HepG2 (cell line): ENCODE results near the gene NECAB2. TPM values are rescaled to one million over a fixed set of nuclear protein-coding genes. Genes with fewer than 3 reads are reported as not detected.

Experiments
- ARNTL ChIP-seq: sonication (generic); formaldehyde crosslinking; IDR thresholded peaks from 2 replicates; pipeline ENCODE4 v1.4.0; 2020; ENCODE audit warnings: mild to moderate bottlenecking, missing genetic modification reagents
- CBX1 ChIP-seq: IDR thresholded peaks from one replicate; pipeline ENCODE4 v1.6.1; 2016; ENCODE audit warnings: antibody characterized with exemption, low read depth
- EED ChIP-seq: sonication (generic); formaldehyde crosslinking; IDR thresholded peaks from 2 replicates; pipeline ENCODE4 v1.5.0; 2020; ENCODE audit warnings: mild to moderate bottlenecking, missing genetic modification reagents
- GFI1 ChIP-seq: sonication (generic); formaldehyde crosslinking; IDR thresholded peaks from 2 replicates; pipeline ENCODE4 v1.5.0; 2020; ENCODE audit warnings: missing genetic modification reagents, mild to moderate bottlenecking, borderline replicate concordance
- ZBTB38 ChIP-seq: sonication (generic); formaldehyde crosslinking; IDR thresholded peaks from 2 replicates; pipeline ENCODE4 v1.5.1; 2020; ENCODE audit warnings: mild to moderate bottlenecking, missing genetic modification reagents
- ZFP90 ChIP-seq: sonication (generic); formaldehyde crosslinking; IDR thresholded peaks from 2 replicates; pipeline ENCODE4 v1.8.0; 2022; ENCODE audit warnings: missing genetic modification reagents, mild to moderate bottlenecking, inconsistent platforms, borderline replicate concordance
- ZNF225 ChIP-seq: sonication (generic); formaldehyde crosslinking; IDR thresholded peaks from 2 replicates; pipeline ENCODE4 v1.4.0; 2020; ENCODE audit warnings: mild to moderate bottlenecking, missing genetic modification reagents
- ZNF232 ChIP-seq: sonication (generic); formaldehyde crosslinking; IDR thresholded peaks from 2 replicates; pipeline ENCODE4 v1.4.0; 2020; ENCODE audit warnings: missing genetic modification reagents, borderline replicate concordance
- ZNF256 ChIP-seq: sonication (generic); formaldehyde crosslinking; conservative IDR thresholded peaks from 2 replicates; pipeline ENCODE4 v1.4.0; 2020; ENCODE audit warnings: missing genetic modification reagents
- ZNF282 ChIP-seq: fragments of 450-650 bp; IDR thresholded peaks from 2 replicates; pipeline ENCODE4 v1.6.1; 2018; ENCODE audit not compliant: partially characterized antibody
- ZNF296 ChIP-seq: sonication (generic); formaldehyde crosslinking; conservative IDR thresholded peaks from 2 replicates; pipeline ENCODE4 v1.5.0; 2020; ENCODE audit warnings: mild to moderate bottlenecking, missing genetic modification reagents
- ZNF788 ChIP-seq: sonication (generic); formaldehyde crosslinking; IDR thresholded peaks from 2 replicates; pipeline ENCODE4 v1.5.0; 2020; ENCODE audit warnings: mild to moderate bottlenecking, missing genetic modification reagents, borderline replicate concordance
- ZNF792 ChIP-seq: IDR thresholded peaks from 2 replicates; pipeline ENCODE4 v1.6.1; 2016
- polyA plus RNA-seq, 8 experiments: library from polyadenylated mRNA; depleted of rRNA in 3 of 8; stranded (reverse) in 7 of 8; unstranded in 1 of 8; fragments of >200 nt; fragmentation: Illumina TruSeq in 4 of 8; extraction: Trizol in 4 of 8; gene quantifications; 2 replicates each; pipeline versions ENCODE4 v1.2.1 to v1.2.3, GENCODE V29; 2011 to 2016; ENCODE audit warnings: low read depth in 4 of 8, missing spikeins in 1 of 8, mixed read lengths in 1 of 8; ENCODE audit not compliant: insufficient read depth in 1 of 8
- total RNA-seq, 5 experiments: library from RNA; depleted of rRNA; stranded (reverse); fragments of >200 nt; fragmentation: Illumina TruSeq; extraction: Trizol; gene quantifications; 2 replicates each; pipeline ENCODE4 v1.2.3, GENCODE V29; 2016; ENCODE audit warnings: low read depth in 1 of 5
- TF ChIP-seq, protein P1 (sequence below): sonication (generic); formaldehyde crosslinking; IDR thresholded peaks from 2 replicates; pipeline ENCODE4 v1.5.1; 2020; ENCODE audit warnings: mild to moderate bottlenecking, moderate library complexity, missing genetic modification reagents
- TF ChIP-seq, protein P2 (sequence below): sonication (generic); formaldehyde crosslinking; conservative IDR thresholded peaks from 2 replicates; pipeline ENCODE4 v1.4.0; 2020; ENCODE audit warnings: missing genetic modification reagents
- TF ChIP-seq, protein P3 (sequence below): IDR thresholded peaks from 2 replicates; pipeline ENCODE4 v1.6.1; 2016; ENCODE audit warnings: missing genetic modification reagents, missing compliant biosample characterization
- TF ChIP-seq, protein P4 (sequence below): sonication (generic); formaldehyde crosslinking; IDR thresholded peaks from 2 replicates; pipeline ENCODE4 v1.5.0; 2020; ENCODE audit warnings: mild to moderate bottlenecking, missing genetic modification reagents
- TF ChIP-seq, protein P5 (sequence below): sonication (generic); formaldehyde crosslinking; IDR thresholded peaks from 2 replicates; pipeline ENCODE4 v1.4.0; 2020; ENCODE audit warnings: missing genetic modification reagents
- TF ChIP-seq, protein P6 (sequence below): sonication (generic); formaldehyde crosslinking; IDR thresholded peaks from 2 replicates; pipeline ENCODE4 v1.5.0; 2020; ENCODE audit warnings: mild to moderate bottlenecking, missing genetic modification reagents

Gene NECAB2
- total and polyA plus RNA-seq, 2 of the 13 experiments (the other 11 are each of a cell fraction or from before 2014, with no cell fraction given), result 0.21 to 0.49 TPM

DNA sequence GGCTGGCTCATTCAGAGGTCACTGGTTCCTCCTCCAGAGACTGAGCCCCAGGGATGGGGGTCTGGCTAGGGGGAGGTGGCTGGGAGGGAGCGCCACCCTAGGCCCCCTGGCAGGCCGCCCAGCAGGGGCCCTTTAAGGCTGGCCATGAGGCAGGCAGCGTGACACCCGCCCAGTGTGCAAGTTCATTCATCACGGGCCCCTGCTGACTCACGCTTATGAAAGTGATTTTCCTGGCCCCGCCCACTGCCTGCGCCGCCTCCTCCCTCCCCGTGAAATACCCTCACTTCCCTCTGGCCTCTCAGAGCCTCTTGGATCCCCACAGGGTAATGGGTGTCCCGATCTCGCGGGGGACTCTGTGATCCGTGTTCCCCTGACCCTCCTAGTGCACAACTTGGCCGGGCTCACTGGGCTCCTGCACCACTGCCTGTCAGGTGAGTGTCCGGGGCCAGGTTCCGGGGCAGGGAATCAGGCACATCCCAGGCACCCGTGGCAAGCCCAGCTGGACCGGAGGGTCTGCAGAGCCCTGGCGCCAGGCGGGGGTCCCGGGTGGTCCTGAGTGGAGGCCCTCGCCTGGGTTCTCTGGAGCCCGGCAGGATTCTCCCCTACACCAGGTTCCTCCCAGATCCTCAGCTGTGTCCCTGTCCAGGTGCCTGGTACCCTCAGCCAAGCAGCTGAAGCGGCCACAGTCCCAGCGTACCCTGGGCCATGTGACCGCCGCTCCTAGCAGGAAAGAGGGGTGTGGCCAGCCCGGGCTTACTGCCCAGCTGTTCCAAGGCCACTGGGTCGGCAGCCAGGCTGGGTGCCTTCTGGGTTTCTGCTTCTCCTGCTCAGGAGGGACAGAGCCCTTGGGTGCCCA, 14.9 kb upstream of the NECAB2 start, which contains the start of gene OSGIN1 (continued):
- TF ChIP-seq, protein P1, sequence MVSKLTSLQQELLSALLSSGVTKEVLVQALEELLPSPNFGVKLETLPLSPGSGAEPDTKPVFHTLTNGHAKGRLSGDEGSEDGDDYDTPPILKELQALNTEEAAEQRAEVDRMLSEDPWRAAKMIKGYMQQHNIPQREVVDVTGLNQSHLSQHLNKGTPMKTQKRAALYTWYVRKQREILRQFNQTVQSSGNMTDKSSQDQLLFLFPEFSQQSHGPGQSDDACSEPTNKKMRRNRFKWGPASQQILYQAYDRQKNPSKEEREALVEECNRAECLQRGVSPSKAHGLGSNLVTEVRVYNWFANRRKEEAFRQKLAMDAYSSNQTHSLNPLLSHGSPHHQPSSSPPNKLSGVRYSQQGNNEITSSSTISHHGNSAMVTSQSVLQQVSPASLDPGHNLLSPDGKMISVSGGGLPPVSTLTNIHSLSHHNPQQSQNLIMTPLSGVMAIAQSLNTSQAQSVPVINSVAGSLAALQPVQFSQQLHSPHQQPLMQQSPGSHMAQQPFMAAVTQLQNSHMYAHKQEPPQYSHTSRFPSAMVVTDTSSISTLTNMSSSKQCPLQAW (CRISPR knock-in tag), result peak; percentile 51; the same call in 1 of the 2 replicates
- TF ChIP-seq ZNF296 (CRISPR knock-in tag), result no peak
- TF ChIP-seq ARNTL (CRISPR knock-in tag), result peak; percentile 100
- TF ChIP-seq, protein P2, sequence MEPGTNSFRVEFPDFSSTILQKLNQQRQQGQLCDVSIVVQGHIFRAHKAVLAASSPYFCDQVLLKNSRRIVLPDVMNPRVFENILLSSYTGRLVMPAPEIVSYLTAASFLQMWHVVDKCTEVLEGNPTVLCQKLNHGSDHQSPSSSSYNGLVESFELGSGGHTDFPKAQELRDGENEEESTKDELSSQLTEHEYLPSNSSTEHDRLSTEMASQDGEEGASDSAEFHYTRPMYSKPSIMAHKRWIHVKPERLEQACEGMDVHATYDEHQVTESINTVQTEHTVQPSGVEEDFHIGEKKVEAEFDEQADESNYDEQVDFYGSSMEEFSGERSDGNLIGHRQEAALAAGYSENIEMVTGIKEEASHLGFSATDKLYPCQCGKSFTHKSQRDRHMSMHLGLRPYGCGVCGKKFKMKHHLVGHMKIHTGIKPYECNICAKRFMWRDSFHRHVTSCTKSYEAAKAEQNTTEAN, result peak; percentile 65
- peak; percentile 72; the same call in 1 of the 2 replicates for TF ChIP-seq ZNF256
- TF ChIP-seq, protein P3, sequence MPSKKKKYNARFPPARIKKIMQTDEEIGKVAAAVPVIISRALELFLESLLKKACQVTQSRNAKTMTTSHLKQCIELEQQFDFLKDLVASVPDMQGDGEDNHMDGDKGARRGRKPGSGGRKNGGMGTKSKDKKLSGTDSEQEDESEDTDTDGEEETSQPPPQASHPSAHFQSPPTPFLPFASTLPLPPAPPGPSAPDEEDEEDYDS (CRISPR knock-in tag), result peak; percentile 99
- TF ChIP-seq ZNF225 (CRISPR knock-in tag), result no peak
- TF ChIP-seq ZNF792 (CRISPR knock-in tag), result peak; percentile 64
- no peak for TF ChIP-seq ZNF282
- TF ChIP-seq EED (CRISPR knock-in tag), result 0 out of 2 replicates have a peak, but pooled peaks have one; percentile 15
- TF ChIP-seq ZBTB38 (CRISPR knock-in tag), result peak; percentile 79
- peak; percentile 78; the same call in 1 of the 2 replicates for TF ChIP-seq ZFP90 (CRISPR knock-in tag)
- peak; percentile 85 for TF ChIP-seq GFI1
- TF ChIP-seq, protein P4, sequence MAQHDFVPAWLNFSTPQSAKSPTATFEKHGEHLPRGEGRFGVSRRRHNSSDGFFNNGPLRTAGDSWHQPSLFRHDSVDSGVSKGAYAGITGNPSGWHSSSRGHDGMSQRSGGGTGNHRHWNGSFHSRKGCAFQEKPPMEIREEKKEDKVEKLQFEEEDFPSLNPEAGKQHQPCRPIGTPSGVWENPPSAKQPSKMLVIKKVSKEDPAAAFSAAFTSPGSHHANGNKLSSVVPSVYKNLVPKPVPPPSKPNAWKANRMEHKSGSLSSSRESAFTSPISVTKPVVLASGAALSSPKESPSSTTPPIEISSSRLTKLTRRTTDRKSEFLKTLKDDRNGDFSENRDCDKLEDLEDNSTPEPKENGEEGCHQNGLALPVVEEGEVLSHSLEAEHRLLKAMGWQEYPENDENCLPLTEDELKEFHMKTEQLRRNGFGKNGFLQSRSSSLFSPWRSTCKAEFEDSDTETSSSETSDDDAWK (CRISPR knock-in tag), result no peak
- TF ChIP-seq ZNF788 (CRISPR knock-in tag), result peak; percentile 94
- TF ChIP-seq, protein P5, sequence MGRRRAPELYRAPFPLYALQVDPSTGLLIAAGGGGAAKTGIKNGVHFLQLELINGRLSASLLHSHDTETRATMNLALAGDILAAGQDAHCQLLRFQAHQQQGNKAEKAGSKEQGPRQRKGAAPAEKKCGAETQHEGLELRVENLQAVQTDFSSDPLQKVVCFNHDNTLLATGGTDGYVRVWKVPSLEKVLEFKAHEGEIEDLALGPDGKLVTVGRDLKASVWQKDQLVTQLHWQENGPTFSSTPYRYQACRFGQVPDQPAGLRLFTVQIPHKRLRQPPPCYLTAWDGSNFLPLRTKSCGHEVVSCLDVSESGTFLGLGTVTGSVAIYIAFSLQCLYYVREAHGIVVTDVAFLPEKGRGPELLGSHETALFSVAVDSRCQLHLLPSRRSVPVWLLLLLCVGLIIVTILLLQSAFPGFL, result no peak
- no peak; the same call in none of the 2 replicates for TF ChIP-seq ZNF232
- TF ChIP-seq CBX1, result peak; percentile 78
- TF ChIP-seq, protein P6, sequence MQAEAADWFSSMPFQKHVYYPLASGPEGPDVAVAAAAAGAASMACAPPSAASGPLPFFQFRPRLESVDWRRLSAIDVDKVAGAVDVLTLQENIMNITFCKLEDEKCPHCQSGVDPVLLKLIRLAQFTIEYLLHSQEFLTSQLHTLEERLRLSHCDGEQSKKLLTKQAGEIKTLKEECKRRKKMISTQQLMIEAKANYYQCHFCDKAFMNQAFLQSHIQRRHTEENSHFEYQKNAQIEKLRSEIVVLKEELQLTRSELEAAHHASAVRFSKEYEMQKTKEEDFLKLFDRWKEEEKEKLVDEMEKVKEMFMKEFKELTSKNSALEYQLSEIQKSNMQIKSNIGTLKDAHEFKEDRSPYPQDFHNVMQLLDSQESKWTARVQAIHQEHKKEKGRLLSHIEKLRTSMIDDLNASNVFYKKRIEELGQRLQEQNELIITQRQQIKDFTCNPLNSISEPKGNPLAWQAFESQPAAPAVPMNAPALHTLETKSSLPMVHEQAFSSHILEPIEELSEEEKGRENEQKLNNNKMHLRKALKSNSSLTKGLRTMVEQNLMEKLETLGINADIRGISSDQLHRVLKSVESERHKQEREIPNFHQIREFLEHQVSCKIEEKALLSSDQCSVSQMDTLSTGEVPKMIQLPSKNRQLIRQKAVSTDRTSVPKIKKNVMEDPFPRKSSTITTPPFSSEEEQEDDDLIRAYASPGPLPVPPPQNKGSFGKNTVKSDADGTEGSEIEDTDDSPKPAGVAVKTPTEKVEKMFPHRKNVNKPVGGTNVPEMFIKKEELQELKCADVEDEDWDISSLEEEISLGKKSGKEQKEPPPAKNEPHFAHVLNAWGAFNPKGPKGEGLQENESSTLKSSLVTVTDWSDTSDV (CRISPR knock-in tag), result no peak; the same call in 1 of the 2 replicates
